ENCODE results near the gene BAIAP3.
A peak's percentile ranks its signal among the peaks of the same experiment; 100 is the strongest.

The BAIAP3 gene

GRCh38 chr16:1331712-1332617 lies 1.5 kb upstream of the BAIAP3 start:
- peak; percentile 70 to 77 for DNase-seq (ENCODE audit: low read depth in 1 of 2, low spot score in 1 of 2)
- H3K27me3 ChIP-seq (ENCODE audit: insufficient read depth, poor library complexity, severe bottlenecking), result peaks cover 54% of the 10 kb centered on the region
- no peak overlapping the region; the same call in 1 of the 2 replicates for H3K27ac ChIP-seq (replicated peaks)
- H3K4me3 ChIP-seq (replicated peaks; ENCODE audit: insufficient read depth, low read length), result no peak overlapping the region
- TF ChIP-seq POLR2AphosphoS5 (IDR thresholded peaks at IDR 0.05; ENCODE audit: low read depth) (no peak), GABPA (IDR thresholded peaks at IDR 0.05; ENCODE audit: low read depth) (no peak), SPI1 (IDR thresholded peaks at IDR 0.05; ENCODE audit: borderline replicate concordance, low read depth) (no peak; the same call in 1 of the 2 replicates), REST (IDR thresholded peaks at IDR 0.05; ENCODE audit: insufficient replicate concordance, low read depth) (no peak), CTCF (IDR thresholded peaks at IDR 0.05; ENCODE audit: insufficient read depth, low read length) (no peak)

GRCh38 chr16:1332618-1333148 lies 762 bp upstream of the BAIAP3 start:
- TF ChIP-seq REST (IDR thresholded peaks at IDR 0.05; ENCODE audit: insufficient replicate concordance, low read depth) (no peak), GABPA (IDR thresholded peaks at IDR 0.05; ENCODE audit: low read depth) (no peak)
- Histone ChIP-seq H3K27ac (replicated peaks) (no peak overlapping the region), H3K27me3 (ENCODE audit: insufficient read depth, poor library complexity, severe bottlenecking) (peaks cover 58% of the 10 kb centered on the region), H3K4me3 (replicated peaks; ENCODE audit: insufficient read depth, low read length) (no peak overlapping the region)
- no peak for DNase-seq (ENCODE audit: low read depth in 1 of 2, low spot score in 1 of 2)

- no peak for TF ChIP-seq REST (IDR thresholded peaks at IDR 0.05; ENCODE audit: insufficient replicate concordance, low read depth)
- TF ChIP-seq SPI1 (IDR thresholded peaks at IDR 0.05; ENCODE audit: borderline replicate concordance, low read depth), result no peak
- TF ChIP-seq POLR2AphosphoS5 (IDR thresholded peaks at IDR 0.05; ENCODE audit: low read depth), result no peak
- no peak for TF ChIP-seq CTCF (IDR thresholded peaks at IDR 0.05; ENCODE audit: insufficient read depth, low read length)
- no peak for TF ChIP-seq GABPA (IDR thresholded peaks at IDR 0.05; ENCODE audit: low read depth)
- Histone ChIP-seq H3K27me3 (ENCODE audit: insufficient read depth, poor library complexity, severe bottlenecking) (peaks cover 64% of the 10 kb centered on the region), H3K27ac (replicated peaks) (no peak overlapping the region), H3K4me3 (replicated peaks; ENCODE audit: insufficient read depth, low read length) (no peak overlapping the region)
- no peak for DNase-seq (ENCODE audit: low read depth in 1 of 2, low spot score in 1 of 2)
Measured at GRCh38 chr16:1333854-1334700, 632 bp downstream of the BAIAP3 start.

All from HL-60 (cell line).